SK-N-MC (cell line): ENCODE results near the gene ZNF574.

Experiments used
- EZH2 ChIP-seq: fragments of 200-600 bp; sonication (generic); IDR thresholded peaks from one replicate; pipeline ENCODE4 v1.6.1; 2017; ENCODE audit warnings: antibody characterized with exemption
- POLR2AphosphoS5 ChIP-seq: IDR thresholded peaks from 2 replicates; pipeline ENCODE4 v1.6.1; 2012; ENCODE audit warnings: mild to moderate bottlenecking, low read depth, low read length, borderline replicate concordance

GRCh38 chr19:42110658-42111057 is 34.7 kb downstream of the ZNF574 start:
- TF ChIP-seq POLR2AphosphoS5 (no peak), EZH2 (no peak)
